GM13977 (cell line): ENCODE results near the gene LRRN1.

ENCODE experiments used
- DNase-seq: peaks from one replicate; pipeline ENCODE4 v3.0.0; 2012; ENCODE audit warnings: low spot score
- in situ Hi-C: fragments of 300-500 bp; cut with MboI; formaldehyde crosslinking; loops from one replicate; pipeline ENCODE4 v1.12.0; 2022; ENCODE audit warnings: low sequenced_read_pairs, low pct_unique_long_range_greater_than_20kb, mixed read lengths, inconsistent platforms; ENCODE audit not compliant: unreplicated experiment
- TF ChIP-seq, protein P1 (sequence below): IDR thresholded peaks from 2 replicates; pipeline ENCODE4 v1.5.1; 2012; ENCODE audit warnings: mild to moderate bottlenecking, control low read depth; ENCODE audit not compliant: insufficient read depth; ENCODE audit errors: extremely low read depth, missing control alignments

LRRN1 gene

DNA sequence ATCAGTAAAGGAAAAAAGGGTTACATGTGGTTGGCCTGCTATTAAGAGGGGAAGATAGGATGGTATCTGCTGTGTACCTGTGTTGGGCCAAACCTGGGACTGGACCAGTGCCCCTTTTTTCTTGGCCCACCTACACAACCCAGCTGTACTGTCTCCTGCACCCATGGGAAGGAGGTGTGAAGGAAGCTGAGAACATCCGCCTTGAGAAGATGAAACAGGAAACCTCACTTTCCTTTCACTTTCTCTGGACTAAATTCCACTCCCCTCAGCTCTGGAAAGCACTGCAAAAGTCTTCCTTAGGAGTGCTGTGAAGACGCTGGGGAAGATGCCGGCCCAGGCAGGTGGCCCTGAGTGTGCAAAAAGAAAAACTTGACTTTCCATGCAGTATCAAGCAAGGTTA, 37.6 kb downstream of the LRRN1 start:
- in situ Hi-C loops = no loop called here
- TF ChIP-seq, protein P1, sequence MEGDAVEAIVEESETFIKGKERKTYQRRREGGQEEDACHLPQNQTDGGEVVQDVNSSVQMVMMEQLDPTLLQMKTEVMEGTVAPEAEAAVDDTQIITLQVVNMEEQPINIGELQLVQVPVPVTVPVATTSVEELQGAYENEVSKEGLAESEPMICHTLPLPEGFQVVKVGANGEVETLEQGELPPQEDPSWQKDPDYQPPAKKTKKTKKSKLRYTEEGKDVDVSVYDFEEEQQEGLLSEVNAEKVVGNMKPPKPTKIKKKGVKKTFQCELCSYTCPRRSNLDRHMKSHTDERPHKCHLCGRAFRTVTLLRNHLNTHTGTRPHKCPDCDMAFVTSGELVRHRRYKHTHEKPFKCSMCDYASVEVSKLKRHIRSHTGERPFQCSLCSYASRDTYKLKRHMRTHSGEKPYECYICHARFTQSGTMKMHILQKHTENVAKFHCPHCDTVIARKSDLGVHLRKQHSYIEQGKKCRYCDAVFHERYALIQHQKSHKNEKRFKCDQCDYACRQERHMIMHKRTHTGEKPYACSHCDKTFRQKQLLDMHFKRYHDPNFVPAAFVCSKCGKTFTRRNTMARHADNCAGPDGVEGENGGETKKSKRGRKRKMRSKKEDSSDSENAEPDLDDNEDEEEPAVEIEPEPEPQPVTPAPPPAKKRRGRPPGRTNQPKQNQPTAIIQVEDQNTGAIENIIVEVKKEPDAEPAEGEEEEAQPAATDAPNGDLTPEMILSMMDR = no peak
- DNase-seq = no peak

DNA sequence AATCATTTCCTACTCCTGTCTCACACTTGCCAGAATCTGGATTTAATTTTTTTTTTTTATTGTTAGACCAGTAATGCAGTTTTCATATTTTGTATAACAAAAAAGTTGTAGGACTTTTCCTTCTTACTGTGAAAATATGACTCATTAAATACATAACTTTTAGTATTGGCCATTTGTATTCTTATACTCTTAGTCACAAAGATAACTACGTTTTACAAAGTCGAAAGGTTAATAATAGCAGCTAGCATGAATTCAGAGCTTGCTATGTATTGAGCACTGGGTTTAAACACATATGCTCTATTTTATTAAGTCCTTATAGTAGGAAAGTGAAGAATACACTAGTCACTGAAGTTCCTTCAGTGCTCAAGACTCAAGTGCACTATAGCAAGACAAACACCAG, 43.1 kb downstream of the LRRN1 start:
- TF ChIP-seq, protein P1 = no peak
- no peak for DNase-seq
- in situ Hi-C loops = no loop called here

DNA sequence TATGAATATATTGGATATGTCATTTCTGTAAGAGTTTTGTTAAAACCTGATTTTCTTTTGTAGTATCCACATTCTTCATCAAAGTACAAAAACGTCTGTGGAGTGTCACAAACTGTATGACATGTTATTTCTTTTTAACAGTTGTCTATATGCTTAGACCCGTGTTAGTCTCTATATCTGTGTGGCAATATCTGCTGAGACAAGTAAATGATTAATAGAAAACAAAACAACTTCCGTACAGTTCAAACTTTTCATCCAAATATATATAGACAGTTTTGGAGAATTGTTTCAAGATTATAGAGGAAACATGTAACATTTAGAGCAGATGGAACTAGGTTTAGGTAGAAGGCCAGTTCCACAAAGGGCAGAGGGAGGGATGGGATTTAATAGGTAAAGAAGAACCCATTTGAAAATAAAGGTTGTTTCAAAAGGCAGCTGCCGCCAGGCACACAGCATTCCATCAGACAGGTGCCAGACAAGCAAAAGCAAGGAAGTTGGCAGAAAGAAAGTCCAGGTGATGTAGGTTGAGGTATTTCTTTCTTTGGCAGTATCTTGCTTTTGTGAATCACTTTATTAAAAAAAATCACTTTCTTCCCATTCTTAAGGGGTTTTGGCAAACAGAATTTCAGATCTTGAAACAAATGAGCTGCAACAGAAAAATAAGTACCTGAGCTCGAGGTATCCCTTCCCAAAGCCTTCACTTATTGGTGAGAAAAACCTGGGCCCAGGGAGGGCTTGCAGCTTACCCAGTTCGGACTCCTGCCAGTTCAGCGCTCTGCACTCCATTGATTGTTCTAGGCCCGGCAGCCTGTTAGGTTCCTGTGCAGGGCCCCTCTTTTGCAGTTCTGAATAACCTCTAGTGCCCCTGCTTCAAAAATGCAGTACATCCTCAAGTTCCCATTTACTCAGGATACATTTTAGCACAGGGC, 49.0 kb downstream of the LRRN1 start:
- TF ChIP-seq, protein P1 = no peak
- no peak for DNase-seq
- in situ Hi-C loops = no loop called here

DNA sequence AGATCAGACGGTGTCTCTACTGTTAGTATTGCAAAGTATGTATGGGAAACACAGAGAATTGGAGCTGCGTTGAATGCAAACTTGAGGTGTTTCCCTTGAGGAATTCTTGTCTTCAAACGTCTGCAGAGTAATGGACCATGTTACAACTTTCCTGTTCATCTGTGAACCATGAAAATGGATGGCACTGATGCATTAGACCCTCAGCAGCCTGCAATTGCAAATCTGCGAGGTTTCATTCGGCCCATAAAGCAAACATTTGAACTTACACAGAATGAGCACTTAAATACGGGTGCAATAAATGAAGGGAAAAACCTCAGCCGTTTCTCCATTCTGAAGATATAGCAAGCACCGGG, 49.7 kb downstream of the LRRN1 start:
- TF ChIP-seq, protein P1 = no peak
- DNase-seq = no peak
- in situ Hi-C loops = no loop called here

DNA sequence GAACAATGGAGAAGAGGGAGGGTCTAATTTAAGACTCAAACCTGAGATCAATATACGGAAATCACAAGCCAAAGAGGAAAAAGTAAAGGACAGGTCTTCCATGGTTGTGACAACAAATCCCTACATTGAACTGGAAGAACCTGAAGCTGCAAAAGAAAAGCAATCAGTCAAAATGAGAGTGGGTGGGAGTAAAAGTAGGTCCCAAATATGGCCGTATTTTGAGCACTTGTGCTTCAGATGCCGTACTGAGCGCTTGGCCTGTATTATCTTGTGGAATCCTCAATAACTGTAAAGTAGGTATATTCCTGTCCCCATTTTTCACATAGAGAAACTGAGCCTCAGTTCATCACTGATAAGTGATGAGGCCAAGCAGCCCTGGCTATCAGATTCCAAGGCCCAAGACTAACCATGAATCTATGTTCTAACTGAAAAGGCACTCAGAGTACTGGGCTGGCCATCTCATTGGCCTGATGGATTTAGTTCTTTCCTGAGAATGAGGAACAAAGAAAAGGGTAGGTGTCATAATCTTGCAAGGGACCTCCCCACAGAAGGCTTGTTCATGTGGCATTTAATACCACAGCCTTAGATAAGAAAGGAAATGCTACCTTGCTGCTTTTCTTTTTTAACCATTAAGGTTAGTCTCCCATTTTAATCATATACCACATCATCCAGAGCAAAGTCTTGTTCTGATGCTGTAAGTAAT, 52.5 kb downstream of the LRRN1 start:
- DNase-seq = peak; percentile 11
- in situ Hi-C loops = no loop called here
- TF ChIP-seq, protein P1 = no peak

DNA sequence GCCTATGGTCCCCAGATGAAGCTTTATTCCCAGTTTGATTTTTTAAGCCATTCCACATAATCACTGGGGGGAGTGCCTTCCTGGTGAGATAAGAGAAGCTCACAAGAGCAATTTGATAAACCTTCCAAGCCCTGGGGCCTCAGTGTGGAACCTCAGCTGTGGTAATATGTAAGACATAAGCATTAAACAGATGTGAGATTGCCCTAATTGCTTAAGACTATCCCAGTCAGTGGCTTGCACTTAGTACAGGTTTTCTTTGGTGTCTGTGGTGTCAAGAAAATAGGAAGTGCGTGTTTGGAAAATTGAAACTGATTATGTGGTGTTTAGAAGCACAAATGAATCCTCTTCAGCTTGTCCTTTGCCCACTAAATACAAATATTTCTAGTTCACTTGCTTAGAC, 54.3 kb downstream of the LRRN1 start:
- TF ChIP-seq, protein P1 = no peak
- no peak for DNase-seq
- in situ Hi-C loops = no loop called here
